Activated CD8-positive, alpha-beta memory T cell treated with anti-CD3 and anti-CD28 coated beads for 48 hours (primary cell): ENCODE data around the gene PLEKHM2.

ENCODE experiments used
- DNase-seq, 3 experiments: peaks; one replicate each; pipeline ENCODE4 v3.0.0-alpha.2; 2020; ENCODE audit warnings: low read depth in 2 of 3, low spot score in 2 of 3

Gene PLEKHM2

DNA sequence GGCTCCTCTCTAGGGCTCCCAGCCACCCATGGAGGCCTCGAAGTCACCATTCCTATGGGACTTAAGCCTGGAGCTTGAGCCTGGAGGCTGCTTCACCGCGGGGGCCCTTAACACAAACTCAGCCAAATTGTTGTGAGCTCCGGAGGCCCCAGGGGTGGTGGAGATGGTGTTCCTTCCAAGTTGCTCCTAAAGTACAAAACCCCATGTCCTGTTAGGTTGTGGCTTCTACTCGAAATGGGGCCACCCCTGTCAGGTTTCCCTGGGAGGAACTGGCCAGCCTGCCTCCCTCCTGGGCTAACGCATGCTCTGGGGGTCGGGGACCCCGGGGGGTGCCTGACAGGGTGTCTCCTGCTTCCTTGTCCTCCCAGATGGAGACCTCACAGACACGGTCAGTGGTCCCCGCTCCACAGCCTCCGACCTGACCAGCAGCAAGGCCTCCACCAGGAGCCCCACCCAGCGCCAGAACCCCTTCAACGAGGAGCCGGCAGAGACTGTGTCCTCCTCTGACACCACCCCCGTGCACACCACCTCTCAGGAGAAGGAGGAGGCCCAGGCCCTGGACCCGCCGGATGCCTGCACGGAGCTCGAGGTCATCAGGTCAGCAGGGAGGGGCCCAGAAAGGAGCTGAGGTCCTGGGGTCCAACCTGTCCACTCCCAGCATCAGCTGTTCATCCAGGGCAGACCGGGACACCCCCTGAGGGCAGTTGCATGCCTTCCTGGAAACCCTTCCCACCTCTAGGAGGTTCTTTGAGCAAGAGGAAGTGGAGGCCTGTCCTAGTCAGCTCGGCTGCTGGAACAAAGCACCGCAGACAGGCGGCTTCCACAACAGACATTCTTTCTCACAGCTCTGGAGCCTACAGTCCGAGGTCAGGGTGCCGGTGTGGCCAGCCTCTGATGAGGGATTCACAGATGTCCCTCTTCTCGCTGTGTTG lies 41.1 kb downstream of the PLEKHM2 start:
- DNase-seq, result no peak

GRCh38 chr1:15726508-15726907 lies 42.4 kb downstream of the PLEKHM2 start:
- no peak for DNase-seq

- DNase-seq, result no peak
Observed at GRCh38 chr1:15727021-15727420, 42.9 kb downstream of the PLEKHM2 start.

GRCh38 chr1:15727424-15727823 lies 43.3 kb downstream of the PLEKHM2 start:
- no peak for DNase-seq

GRCh38 chr1:15727866-15728534 lies 43.9 kb downstream of the PLEKHM2 start:
- DNase-seq, result no peak

GRCh38 chr1:15728937-15729657 lies 45.0 kb downstream of the PLEKHM2 start:
- DNase-seq, result no peak

DNA sequence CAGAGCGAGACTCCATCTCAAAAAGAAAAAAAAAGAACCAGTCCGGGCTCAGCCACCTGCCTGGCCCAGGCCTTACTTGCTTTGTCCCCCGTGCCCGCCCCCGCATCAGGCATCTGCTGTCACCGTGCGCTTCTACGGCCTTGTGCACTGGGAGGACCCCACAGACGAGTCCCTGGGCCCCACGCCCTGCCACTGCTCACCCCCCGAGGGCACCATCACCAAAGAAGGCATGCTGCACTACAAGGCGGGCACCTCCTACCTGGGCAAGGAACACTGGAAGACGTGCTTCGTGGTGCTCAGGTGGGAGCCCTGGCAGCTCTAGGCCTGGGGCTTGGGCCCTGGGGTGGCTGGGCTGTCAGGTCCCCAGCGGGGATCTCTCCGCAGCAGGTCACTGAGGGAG lies 46.3 kb downstream of the PLEKHM2 start:
- no peak for DNase-seq

DNA sequence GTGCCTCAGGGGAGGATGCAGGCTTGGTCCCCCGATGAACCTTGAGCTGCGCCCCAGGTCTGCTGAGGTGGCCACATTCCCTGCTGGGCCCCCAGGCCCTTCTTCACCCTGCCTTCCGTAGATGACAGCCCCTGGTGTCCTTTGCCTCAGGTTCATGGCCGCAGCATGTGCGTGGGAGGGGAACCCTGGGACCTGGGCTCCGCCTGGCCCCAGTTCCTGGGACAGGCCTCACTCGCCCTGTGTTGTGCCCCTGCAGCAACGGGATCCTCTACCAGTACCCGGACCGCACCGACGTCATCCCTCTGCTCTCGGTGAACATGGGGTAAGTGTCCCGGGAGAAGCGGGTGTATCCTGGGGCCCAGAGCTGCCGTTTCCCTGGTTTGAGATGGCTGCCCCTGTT lies 46.8 kb downstream of the PLEKHM2 start:
- no peak for DNase-seq

DNA sequence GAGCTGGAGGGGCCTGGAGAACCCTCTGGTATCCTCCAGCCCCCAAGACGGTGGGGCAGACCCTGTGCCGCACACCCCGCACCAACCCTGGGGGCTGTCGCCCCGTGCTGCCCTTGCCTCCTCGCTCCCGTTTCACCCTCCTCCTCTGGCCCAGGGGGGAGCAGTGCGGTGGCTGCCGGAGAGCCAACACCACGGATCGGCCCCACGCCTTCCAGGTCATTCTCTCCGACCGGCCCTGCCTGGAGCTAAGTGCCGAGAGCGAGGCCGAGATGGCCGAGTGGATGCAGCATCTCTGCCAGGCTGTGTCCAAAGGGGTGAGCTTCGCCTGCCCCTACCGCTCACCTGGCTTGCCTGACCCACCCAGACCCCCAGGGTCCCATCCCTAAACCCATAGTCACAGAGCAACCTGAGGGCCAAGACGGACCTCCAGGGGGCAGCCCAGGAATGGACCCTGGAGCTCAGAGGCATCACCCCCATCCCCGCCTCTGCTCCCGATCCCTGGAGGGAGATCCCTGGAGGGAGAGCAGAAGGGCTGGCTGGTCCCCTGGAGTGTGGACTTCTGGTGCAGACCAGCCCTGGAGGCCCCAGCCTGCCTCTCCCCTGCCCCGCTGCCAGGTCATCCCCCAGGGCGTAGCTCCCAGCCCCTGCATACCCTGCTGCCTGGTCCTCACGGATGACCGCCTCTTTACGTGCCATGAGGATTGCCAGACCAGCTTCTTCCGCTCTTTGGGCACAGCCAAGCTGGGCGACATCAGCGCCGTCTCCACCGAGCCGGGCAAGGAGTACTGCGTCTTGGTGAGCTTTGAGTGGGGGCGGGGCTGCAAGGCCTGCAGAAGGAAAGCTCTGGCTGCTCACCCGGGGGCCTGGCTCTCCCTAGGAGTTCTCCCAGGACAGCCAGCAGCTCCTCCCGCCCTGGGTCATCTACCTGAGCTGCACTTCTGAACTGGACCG lies 47.9 kb downstream of the PLEKHM2 start:
- no peak for DNase-seq

DNA sequence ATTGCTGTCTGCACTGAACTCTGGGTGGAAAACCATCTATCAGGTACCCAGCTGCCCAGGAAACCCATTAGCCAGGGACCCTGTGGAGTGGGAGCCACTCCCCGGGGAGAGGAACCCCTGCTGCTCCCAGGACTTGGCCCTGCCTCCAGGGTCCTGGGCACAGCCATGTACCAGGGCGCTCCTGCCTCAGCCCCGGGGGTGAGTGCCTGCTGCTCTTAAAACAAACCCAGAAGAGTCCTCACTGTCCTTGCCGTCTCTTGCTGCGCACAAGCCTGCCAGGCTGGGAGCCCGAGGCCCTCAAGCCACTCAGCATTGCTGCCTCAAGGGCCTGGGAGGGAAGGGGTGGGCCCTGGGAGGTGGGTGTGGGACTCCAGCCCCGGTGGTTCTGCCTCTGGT lies 48.6 kb downstream of the PLEKHM2 start:
- DNase-seq, result no peak

GRCh38 chr1:15733218-15733725 lies 49.2 kb downstream of the PLEKHM2 start:
- no peak for DNase-seq

DNA sequence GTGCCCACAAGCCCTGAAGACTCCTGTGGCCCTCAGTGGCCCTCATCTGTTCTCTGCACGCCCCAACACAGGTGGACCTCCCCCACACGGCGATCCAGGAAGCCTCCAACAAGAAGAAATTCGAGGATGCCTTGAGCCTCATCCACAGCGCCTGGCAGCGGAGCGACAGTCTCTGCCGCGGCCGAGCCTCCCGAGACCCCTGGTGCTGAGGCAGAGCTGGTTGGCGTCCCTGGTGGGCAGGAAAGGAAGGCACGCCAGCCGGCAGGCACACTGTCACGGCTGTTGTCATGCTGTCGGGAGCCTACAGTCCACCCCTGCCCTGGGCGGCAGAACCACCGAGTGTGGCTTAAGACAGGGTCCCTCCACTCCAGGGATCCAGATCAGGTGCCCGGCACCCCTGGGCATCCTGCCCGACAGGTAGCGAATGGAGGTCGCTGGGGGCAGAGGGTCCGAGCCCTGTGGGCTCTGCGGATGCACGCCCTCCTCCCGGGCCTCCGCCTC lies 49.7 kb downstream of the PLEKHM2 start:
- no peak for DNase-seq

GRCh38 chr1:15734296-15734695 lies 50.2 kb downstream of the PLEKHM2 start:
- no peak for DNase-seq

DNA sequence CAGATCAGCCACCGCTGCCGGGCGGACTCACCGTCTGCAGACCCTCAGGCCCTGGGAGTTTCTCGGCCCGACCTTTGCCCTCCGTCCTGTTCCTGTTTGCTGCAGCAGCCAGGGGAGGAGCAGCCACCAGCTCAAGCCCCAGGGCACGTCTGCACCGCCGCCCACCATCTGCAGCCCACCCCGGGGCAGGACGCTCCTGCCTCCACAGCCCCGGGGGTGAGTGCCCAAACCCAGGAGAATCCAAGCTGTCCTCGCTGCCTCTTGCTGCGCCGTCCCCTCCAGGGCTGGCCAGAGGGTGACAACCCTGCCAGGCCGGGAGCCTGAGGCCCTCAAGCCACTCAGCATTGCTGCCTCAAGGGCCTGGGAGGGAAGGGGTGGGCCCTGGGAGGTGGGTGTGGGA lies 50.8 kb downstream of the PLEKHM2 start:
- no peak for DNase-seq

- no peak for DNase-seq
Observed at GRCh38 chr1:15735304-15736037, 51.4 kb downstream of the PLEKHM2 start.

- no peak for DNase-seq
Observed at GRCh38 chr1:15736038-15736891, 52.1 kb downstream of the PLEKHM2 start, which contains the start of gene SLC25A34. Gene SLC25A34 (plus strand): TSS chr1:15736258. CDS start chr1:15736486, 228 bp downstream.

- DNase-seq, result no peak
Observed at GRCh38 chr1:15736892-15737261, 52.8 kb downstream of the PLEKHM2 start.
